ENCODE results near the gene RPS8. TPM values are rescaled to one million over a fixed set of nuclear protein-coding genes. Genes with fewer than 3 reads are reported as not detected.
"Not testable (repeated sequence)": the region's sequence is repeated elsewhere in the genome, so short reads cannot be mapped to it uniquely, and the experiment has no call there.

RPS8 gene
- total and polyA plus RNA-seq, 2 donors from 2014 or later: 1,449 to 1,538 TPM

DNA sequence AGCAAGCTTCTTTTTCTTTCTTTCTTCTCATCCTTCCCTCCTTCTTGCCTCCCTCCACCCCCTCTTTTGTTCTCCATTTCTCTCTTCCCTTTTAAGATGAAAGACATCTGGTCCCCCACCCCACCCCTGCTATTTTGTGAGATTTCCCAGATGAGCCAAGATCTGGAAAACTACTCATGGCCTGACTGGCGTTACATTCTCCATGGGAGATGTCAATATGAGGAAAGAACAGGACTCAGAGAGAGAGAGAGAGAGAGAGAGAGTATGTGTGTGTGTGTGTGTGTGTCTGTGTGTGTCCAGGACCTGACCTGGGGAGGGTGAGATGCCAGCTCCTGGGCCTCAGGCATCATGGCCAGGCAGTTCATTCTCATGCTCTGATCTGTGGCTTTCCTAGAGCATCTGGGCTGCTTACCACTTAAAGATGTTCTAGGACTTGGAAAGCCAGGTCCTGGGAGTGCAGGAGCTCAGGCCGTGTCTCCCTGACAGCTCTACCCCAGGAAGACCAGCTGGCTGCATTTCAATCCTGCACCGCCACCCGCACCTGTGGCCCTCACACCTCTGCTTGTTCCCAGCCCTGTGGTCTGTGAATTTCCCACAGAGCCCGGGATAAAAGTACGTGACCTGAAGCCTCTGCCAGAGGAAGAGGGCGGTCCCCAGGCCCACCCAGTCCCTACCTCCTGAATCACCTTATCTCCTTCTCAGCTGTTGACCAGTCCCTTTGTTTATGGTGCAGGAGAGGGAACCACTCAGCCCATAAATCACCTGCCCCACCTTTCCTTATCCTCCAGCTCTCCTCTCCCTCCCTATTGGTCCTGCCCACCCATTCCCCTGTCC lies 15.8 kb downstream of the RPS8 start:
- intact Hi-C loops (cut with DNase I): no loop called here
- Histone ChIP-seq H3K4me1 (ENCODE audit: control insufficient read depth in 2 of 3, insufficient read depth in 2 of 3, low read depth in 1 of 3, low read length in 3 of 3) (peaks cover 0 to 5% (median 0%) of the 10 kb centered on the region in 3 donors), H3K27me3 (ENCODE audit: control insufficient read depth, insufficient read depth, low read length) (no peaks in the 10 kb centered on the region), H3K4me3 (ENCODE audit: low read length in 3 of 3) (no peak overlapping the region), H3K9ac (ENCODE audit: low read length in 3 of 3) (no peak overlapping the region), H3K9me3 (ENCODE audit: control insufficient read depth in 2 of 3, insufficient read depth in 1 of 3, low read length in 3 of 3) (no peaks in the 10 kb centered on the region), H3K36me3 (ENCODE audit: control insufficient read depth in 2 of 3, insufficient read depth in 3 of 3, low read length in 3 of 3) (no peaks in the 10 kb centered on the region), H3K27ac (ENCODE audit: low read depth in 2 of 2, low read length in 2 of 2) (no peak overlapping the region)
- FAIRE-seq (no peak), DNase-seq (peak in 2 of 5 donors; percentile 32 to 50)
- TF ChIP-seq, protein P1, sequence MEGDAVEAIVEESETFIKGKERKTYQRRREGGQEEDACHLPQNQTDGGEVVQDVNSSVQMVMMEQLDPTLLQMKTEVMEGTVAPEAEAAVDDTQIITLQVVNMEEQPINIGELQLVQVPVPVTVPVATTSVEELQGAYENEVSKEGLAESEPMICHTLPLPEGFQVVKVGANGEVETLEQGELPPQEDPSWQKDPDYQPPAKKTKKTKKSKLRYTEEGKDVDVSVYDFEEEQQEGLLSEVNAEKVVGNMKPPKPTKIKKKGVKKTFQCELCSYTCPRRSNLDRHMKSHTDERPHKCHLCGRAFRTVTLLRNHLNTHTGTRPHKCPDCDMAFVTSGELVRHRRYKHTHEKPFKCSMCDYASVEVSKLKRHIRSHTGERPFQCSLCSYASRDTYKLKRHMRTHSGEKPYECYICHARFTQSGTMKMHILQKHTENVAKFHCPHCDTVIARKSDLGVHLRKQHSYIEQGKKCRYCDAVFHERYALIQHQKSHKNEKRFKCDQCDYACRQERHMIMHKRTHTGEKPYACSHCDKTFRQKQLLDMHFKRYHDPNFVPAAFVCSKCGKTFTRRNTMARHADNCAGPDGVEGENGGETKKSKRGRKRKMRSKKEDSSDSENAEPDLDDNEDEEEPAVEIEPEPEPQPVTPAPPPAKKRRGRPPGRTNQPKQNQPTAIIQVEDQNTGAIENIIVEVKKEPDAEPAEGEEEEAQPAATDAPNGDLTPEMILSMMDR (IDR thresholded peaks at IDR 0.05; ENCODE audit: borderline replicate concordance, extremely low read depth, insufficient read depth): no peak

DNA sequence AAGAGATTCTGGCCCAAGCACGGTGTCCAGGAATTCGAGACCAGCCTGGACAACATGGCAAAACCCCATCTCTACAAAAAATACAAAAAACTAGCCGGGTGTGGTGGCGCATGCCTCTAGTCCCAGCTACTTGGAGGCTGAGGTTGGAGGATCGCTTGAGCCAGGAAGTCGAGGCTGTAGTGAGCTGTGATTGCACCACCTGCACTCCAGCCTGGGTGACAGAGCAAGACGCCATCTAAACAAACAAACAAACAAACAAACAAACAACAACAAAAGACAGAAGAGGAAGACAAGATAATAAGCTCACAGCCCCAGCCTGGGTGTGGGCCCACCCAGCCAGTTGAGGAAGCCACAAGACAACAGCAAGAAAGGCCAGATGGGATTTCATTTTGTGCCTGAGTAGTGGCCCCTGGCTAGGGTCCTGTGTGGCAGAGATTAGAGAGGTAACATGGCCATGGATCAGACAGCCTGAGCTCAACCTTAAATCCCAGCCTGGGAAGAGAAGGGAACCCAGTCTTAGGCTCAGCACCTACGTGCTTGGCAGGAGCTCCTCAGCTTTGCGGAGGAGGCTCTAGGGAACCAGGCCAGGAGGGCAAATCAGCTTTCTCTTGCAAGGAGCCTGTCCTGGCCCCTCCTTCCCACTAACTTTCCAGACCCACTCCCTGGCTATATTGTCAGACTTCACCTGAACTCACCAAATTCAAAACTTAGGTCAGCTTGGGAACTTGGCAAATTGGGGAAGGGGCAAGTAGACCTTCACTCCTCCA lies 17.6 kb downstream of the RPS8 start:
- H3K4me3 ChIP-seq (ENCODE audit: low read length in 3 of 3): no peak overlapping the region
- TF ChIP-seq, protein P1 (IDR thresholded peaks at IDR 0.05; ENCODE audit: borderline replicate concordance, extremely low read depth, insufficient read depth): no peak
- H3K4me1 ChIP-seq (ENCODE audit: control insufficient read depth in 2 of 3, insufficient read depth in 2 of 3, low read depth in 1 of 3, low read length in 3 of 3): no peaks in the 10 kb centered on the region
- no peak for FAIRE-seq
- no peaks in the 10 kb centered on the region for H3K9me3 ChIP-seq (ENCODE audit: control insufficient read depth in 2 of 3, insufficient read depth in 1 of 3, low read length in 3 of 3)
- no peaks in the 10 kb centered on the region for H3K27me3 ChIP-seq (ENCODE audit: control insufficient read depth, insufficient read depth, low read length)
- DNase-seq: peak in 1 of 5 donors; percentile 52
- no peak overlapping the region for H3K9ac ChIP-seq (ENCODE audit: low read length in 3 of 3)
- no peak overlapping the region for H3K27ac ChIP-seq (ENCODE audit: low read depth in 2 of 2, low read length in 2 of 2)
- intact Hi-C loops (cut with DNase I): no loop called here
- no peaks in the 10 kb centered on the region for H3K36me3 ChIP-seq (ENCODE audit: control insufficient read depth in 2 of 3, insufficient read depth in 3 of 3, low read length in 3 of 3)

DNA sequence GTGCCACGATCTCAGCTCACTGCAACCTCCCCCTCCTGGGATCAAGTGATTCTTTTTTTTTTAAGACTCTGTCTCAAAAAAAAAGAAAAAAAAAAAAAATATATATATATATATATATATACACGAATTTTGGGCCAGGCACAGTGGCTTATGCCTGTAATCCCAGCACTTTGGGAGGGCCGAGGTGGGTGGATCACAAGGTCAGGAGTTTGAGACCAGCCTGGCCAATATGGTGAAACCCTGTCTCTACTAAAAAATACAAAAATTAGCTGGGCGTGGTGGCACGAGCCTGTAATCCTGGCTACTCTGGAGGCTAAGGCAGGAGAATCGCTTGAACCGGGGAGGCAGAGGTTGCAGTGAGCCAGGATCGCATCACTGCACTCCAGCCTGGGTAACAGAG lies 22.5 kb downstream of the RPS8 start:
- H3K9ac ChIP-seq (ENCODE audit: low read length in 3 of 3); H3K27me3 ChIP-seq (ENCODE audit: control insufficient read depth, insufficient read depth, low read length); H3K36me3 ChIP-seq (ENCODE audit: control insufficient read depth in 2 of 3, insufficient read depth in 3 of 3, low read length in 3 of 3); intact Hi-C loops (cut with DNase I); FAIRE-seq; H3K27ac ChIP-seq (ENCODE audit: low read depth in 2 of 2, low read length in 2 of 2); H3K9me3 ChIP-seq (ENCODE audit: control insufficient read depth in 2 of 3, insufficient read depth in 1 of 3, low read length in 3 of 3); H3K4me3 ChIP-seq (ENCODE audit: low read length in 3 of 3): not testable (repeated sequence)
- peaks cover 0 to 15% (median 5%) of the 10 kb centered on the region in 3 donors for H3K4me1 ChIP-seq (ENCODE audit: control insufficient read depth in 2 of 3, insufficient read depth in 2 of 3, low read depth in 1 of 3, low read length in 3 of 3)
- peak in 1 of 5 donors; percentile 34 for DNase-seq

Measured in kidney (tissue), 14 donors.